NCI-H2196 treated with DMSO at 0.1 percent for 48 hours (cell line): Measurements from ENCODE around the gene LEP.

Experiments
- DNase-seq: peaks from one replicate; lab custom pipeline; 2025; ENCODE audit not compliant: unreplicated experiment; lab: John Stamatoyannopoulos, UW

LEP gene

GRCh38 chr7:128240696-128241386, at the start of gene LEP:
LEP (plus strand) TSS chr7:128241278; CDS start chr7:128252019, 10,741 bp downstream.
- no peak for DNase-seq

DNA sequence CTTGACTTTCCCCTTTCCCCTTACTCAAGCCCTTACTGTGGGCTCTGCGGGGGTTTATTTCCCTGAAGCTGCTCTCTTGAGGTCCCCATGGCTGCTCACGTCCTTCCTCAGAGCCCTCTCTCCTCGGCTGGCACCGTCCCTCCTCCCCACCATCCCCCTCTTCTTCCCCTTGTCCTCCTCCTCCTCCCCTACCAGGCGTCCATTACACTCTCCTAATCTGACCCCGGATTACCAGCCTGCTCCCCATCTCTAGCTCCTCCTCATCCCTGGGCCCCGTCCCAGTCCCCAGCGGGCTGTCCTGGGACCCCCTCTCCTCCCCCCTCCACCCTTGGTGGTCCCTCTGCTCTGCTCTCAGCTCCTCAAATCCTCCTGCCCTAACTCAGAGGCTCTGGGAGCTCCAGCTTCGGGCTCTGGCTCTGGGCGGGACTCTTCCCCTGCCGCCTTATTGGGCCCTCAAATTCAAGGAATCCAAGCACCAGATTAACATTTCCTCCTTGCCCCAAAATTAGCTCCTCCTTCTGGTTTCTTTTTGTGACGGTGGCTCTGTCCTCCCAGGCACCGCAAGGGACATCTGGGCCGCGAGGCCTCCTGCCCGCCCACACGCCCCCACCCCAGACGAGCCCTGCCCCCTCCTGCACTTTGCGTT, 48.5 kb upstream of the LEP start:
- DNase-seq, result no peak

DNA sequence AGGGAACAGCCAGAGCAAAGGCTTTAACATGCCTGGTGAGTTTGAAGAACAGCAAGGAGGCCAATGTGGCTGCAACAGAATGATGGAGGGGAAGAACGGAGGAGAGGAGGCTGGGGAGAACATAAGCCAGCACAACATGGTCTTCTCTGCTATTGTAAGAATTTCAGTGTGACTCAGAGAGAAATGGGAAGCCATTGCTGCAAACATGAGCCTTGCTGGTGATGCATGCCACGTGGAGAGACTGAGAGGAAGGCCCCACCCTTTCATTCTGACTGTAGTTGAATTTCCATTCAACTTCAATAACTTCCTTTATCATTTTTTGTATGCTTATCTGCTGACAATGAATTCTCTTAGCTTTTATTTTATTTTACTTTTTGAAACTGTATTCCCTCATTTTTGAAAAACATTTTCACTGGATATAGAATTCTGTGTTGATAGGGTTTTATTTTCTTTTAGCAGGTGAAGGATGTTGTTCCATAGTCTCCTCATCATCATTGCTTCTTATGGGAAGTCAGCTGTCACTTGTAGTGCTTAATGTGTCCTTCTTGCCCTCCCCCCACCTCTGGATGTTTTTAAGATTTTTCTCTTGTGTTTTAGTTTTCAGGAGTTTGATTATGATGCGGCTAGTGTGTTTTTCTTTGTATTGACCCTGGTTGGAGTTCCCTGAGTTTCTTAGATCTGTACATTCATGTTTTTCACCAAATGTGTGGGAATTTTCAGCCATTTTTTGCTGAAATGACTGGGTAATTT, 46.4 kb upstream of the LEP start:
- DNase-seq, result no peak

DNA sequence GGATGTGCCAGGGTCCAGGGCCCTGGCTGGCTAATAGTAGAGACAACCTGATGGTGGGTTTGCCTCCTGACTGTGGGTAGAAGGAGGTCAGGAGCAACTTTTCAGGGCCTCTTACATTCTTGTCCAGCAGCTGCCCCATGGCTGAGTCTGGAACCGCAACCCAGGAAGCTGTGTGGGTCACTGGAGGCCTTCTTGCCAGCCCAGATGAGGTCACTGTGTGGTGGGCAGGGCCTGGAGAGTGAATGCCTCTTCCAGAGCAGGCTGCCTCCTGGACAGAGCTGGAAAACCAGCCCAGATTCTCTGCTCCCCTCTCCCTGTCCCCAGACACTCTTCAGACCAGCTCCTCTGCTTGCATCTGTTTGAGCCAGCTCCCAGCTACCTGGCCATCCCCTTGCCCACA, 43.5 kb upstream of the LEP start:
- no peak for DNase-seq

DNA sequence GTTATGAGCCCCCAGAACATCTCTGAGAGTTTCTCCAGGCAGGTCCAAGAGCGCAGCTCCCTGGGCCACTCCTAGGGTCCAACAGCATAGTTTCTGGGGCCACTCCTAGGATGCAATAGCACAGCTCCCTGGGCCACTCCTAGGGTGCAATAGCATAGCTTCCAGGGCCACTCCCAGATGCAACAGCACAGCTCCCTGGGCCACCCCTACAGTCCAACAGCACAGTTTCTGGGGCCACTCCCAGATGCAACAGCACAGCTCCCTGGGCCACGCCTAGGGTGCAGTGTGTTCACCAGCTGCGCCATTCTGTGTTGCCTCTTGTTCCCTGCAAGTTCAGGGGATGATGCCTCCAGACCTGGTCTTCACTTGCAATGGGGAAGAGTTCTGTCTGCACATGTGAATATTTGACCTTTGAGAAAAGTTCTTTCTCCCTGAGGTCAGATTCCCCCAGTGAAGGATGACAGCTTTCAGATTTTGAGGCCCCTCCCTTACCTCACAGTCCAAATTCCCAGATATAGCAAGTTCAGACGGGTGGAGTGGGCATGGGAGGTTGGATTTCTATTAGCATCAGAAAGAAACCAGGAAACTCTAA, 43.0 kb upstream of the LEP start:
- DNase-seq, result no peak

DNA sequence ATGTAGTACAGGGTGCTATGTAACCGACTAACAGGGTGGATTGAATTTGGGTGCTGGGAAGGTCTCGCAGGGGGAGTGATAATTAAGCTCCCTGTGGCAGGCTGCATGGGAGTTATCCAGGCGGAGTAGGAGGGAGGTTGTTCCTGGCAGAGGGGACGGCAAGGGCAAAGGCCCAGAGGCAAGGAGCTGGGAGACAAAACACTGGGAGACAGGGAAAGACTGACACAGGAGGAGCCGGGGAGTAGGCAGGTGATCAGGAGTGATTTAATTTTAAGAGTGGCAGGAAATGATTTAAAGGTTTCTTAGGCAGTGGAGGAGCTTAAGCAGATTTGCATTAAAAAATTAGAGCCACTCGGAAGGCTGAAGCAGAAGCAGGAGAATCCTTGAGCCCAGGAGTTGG, 40.7 kb upstream of the LEP start:
- DNase-seq, result no peak

- DNase-seq, result no peak
Measured at GRCh38 chr7:128201067-128201689, 39.9 kb upstream of the LEP start.

DNA sequence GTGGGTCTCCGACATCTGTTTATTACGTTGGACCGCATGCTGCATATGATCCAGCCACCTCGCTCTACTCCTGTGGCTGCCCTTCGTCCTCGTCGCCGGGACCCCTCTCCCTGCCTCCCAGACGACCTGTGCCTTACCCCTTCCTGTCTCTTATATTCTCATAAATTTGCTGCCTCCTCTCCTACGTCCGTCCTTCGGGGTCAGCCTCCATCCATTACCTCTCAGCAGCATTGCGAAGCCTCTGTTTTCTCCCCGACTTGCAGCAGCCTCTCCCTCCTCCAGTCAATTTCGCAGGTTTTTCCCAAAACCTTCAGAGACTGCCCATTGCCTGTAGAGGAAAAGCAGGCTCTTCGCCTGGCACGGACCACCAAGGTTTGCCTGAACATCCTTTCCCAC, 39.4 kb upstream of the LEP start:
- DNase-seq, result no peak

DNA sequence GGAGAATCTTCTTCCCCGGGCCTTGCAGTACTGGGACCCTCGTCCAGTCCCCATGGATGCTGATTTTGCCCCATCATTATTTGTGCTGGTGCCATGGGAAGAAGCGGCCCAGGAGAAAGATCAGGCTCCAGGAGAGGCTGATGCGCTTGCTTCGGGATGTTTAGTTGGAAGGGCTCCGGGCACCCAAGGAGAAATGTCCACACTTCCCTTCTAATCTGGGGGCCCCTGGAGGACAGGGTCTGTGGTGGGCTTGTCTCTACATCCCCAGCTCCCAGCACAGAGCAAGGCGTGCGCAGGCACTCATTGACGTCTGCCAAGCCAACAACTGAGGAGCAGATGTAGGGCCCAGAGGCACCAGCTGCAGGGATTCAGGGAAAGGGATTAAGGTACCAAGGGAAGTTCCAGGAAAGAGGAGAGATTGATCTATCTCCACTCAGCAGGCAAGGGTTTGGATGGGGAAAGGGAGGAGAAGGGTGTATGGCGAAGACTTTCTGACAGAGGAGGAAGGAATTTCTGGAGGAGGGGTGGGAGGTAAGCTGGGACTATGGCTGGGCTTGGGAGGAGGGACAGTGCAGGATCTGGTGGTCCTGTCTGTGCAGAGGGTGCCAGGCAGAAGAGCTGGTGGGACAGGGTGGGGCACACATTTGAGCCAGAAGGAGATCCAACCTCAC, 38.7 kb upstream of the LEP start:
- no peak for DNase-seq

DNA sequence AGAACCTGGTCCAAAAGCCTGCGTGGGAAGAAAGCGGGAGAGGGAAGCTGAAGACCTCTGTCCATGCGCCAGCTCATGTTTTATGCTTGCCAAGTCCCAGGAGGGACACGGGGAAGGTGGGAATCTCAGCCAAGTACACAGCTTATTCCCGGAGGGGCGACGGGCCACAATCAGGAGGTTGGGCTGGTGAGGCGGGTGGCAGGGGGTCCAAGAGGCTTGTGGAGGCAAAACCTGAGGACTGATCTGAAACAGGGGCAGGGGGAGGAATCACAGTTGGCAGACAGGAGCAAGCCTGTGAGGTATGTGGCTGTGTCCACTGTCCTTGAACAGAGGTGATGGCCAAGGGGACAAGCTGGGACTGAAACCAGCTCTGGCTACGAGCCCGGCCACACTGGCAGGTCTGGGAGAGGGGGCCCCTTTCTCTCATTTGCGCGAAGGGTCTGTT, 38.0 kb upstream of the LEP start:
- DNase-seq, result no peak

- no peak for DNase-seq
Measured at GRCh38 chr7:128203710-128204214, 37.3 kb upstream of the LEP start.

DNA sequence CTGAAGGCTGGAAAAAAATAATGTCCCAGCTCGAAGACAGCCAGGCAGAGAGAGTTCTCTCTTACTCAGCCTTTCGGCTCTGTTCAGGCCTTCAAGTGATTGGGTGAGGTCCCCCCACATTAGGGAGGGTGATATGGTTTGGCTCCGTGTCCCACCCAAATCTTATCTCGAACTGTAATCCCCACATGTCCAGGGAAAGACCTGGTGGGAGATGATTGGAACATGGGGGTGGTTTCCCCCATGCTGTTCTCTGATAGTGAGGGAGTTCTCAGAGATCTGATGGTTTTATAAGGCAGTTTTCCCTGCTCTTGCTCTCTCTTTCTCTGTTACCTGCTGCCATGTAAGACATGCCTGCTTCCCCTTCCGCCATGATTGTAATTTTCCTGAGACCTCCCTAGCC, 36.6 kb upstream of the LEP start:
- no peak for DNase-seq

GRCh38 chr7:128205068-128205467, 36.0 kb upstream of the LEP start:
- DNase-seq, result no peak

- DNase-seq, result no peak
Measured at GRCh38 chr7:128206017-128206746, 34.9 kb upstream of the LEP start.

- DNase-seq, result no peak
Measured at GRCh38 chr7:128206747-128207500, 34.2 kb upstream of the LEP start.

DNA sequence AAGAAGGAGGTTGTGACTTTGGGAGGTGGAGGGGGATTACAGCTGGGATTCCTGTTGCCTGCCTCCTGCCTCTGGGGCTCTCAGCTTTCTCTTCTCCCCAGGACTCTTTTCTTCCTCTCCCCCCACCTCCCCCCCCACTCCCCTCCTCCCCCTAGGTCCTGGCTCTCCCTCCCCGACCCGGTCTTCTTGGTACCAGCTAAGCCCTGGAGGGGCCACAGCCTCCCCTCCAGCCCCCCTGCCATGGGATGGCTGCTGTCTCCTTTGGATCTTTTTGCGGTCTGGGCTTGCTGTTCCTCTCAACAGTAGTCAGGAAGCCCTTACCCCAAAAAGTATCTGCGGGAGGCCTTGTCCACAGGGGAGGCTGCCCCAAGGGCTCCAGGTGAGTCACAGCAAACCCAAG, 33.5 kb upstream of the LEP start:
- no peak for DNase-seq

DNA sequence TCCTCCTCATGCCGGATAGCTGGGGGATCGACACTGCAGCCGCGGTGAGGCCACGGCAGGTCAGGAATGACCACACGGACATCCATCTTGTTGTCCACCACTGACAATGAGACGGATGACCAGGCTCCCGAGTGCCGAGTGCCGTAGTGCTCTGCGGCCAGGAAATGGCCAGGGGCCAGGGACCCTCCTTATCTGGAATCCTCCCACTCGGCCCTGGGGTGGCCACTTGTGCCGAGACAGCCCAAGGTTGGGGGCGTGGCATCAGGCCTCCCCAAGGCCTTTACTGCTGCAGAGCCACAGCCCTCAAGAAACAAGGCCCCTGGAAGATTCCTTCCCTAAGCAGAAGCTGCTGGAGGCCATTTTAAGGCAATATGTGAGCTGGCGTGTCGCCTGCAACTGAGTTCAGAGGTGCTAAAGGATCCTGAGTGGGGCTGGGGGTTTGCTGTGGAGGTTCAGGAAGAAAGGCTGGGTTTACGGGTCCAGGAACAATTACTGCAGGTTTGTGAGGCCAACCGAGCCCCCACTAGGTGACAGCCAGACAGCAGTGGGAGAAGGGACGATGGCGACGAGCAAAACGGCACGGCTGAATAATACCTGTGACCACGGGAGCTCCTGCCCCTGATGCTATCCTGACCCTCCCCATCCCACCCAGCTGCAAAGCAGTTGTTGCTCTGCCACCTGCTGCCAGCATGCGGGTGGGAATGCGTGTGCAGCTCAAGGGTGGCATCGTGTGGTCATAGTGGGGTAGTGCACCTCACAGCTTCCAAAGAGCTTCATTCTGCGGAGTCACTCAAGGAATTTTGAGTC, 31.6 kb upstream of the LEP start:
- peak; percentile 63 for DNase-seq

GRCh38 chr7:128210036-128210347, 31.1 kb upstream of the LEP start:
- DNase-seq, result no peak
